HEK293T (cell line): ENCODE measurements around the gene LRRC75A.

Experiments
- CTCF ChIA-PET: fragments of 350-600 bp; formaldehyde crosslinking; extraction: SDS; loops from one replicate; lab custom pipeline; 2021; ENCODE audit warnings: antibody characterized with exemption, inconsistent platforms; lab: Yijun Ruan, JAX
- POLR2A ChIA-PET: fragments of 350-600 bp; formaldehyde crosslinking; extraction: SDS; loops from one replicate; lab custom pipeline; 2020; ENCODE audit warnings: antibody characterized with exemption, inconsistent platforms; lab: Yijun Ruan, JAX
- DNase-seq: peaks from one replicate; pipeline ENCODE4 v3.0.0; 2012; ENCODE audit warnings: mixed read lengths; ENCODE audit errors: extremely low spot score
- ARNT ChIP-seq: fragments of 450-650 bp; IDR thresholded peaks from 2 replicates; pipeline ENCODE4 v1.6.1; 2017; ENCODE audit warnings: mild to moderate bottlenecking
- BHLHE40 ChIP-seq: fragments of 450-650 bp; IDR thresholded peaks from 2 replicates; pipeline ENCODE4 v1.6.1; 2016; ENCODE audit warnings: mild to moderate bottlenecking, moderate library complexity, borderline replicate concordance
- CTBP1 ChIP-seq: fragments of 450-650 bp; IDR thresholded peaks from 2 replicates; pipeline ENCODE4 v1.6.1; 2016; ENCODE audit warnings: borderline replicate concordance
- ELF4 ChIP-seq: fragments of 450-650 bp; IDR thresholded peaks from 2 replicates; pipeline ENCODE4 v1.6.1; 2017; ENCODE audit warnings: antibody characterized with exemption
- FOXA1 ChIP-seq: fragments of 450-650 bp; IDR thresholded peaks from 2 replicates; pipeline ENCODE4 v1.6.1; 2016; ENCODE audit warnings: mild to moderate bottlenecking
- FOXK2 ChIP-seq: fragments of 450-650 bp; IDR thresholded peaks from 2 replicates; pipeline ENCODE4 v1.6.1; 2016; ENCODE audit warnings: mild to moderate bottlenecking
- FOXM1 ChIP-seq: fragments of 450-650 bp; IDR thresholded peaks from 2 replicates; pipeline ENCODE4 v1.6.1; 2017; ENCODE audit warnings: mild to moderate bottlenecking, borderline replicate concordance
- HDGF ChIP-seq: fragments of 450-650 bp; IDR thresholded peaks from 2 replicates; pipeline ENCODE4 v1.6.1; 2017; ENCODE audit warnings: antibody characterized with exemption, borderline replicate concordance
- L3MBTL2 ChIP-seq: fragments of 450-650 bp; conservative IDR thresholded peaks from 2 replicates; pipeline ENCODE4 v1.6.1; 2016; ENCODE audit warnings: mild to moderate bottlenecking
- LEF1 ChIP-seq: fragments of 450-650 bp; IDR thresholded peaks from 2 replicates; pipeline ENCODE4 v1.6.1; 2017; ENCODE audit warnings: mild to moderate bottlenecking, borderline replicate concordance
- NFRKB ChIP-seq: fragments of 450-650 bp; IDR thresholded peaks from 2 replicates; pipeline ENCODE4 v1.6.1; 2016; ENCODE audit warnings: mild to moderate bottlenecking, moderate library complexity
- PKNOX1 ChIP-seq: fragments of 450-650 bp; IDR thresholded peaks from 2 replicates; pipeline ENCODE4 v1.6.1; 2016
- SP1 ChIP-seq: fragments of 450-650 bp; IDR thresholded peaks from 2 replicates; pipeline ENCODE4 v1.6.1; 2017
- SUZ12 ChIP-seq: fragments of 450-650 bp; IDR thresholded peaks from 2 replicates; pipeline ENCODE4 v1.6.1; 2016; ENCODE audit warnings: mild to moderate bottlenecking
- TARDBP ChIP-seq: fragments of 450-650 bp; IDR thresholded peaks from 2 replicates; pipeline ENCODE4 v1.6.1; 2016
- ZNF384 ChIP-seq: fragments of 450-650 bp; IDR thresholded peaks from 2 replicates; pipeline ENCODE4 v1.6.1; 2016

The LRRC75A gene

DNA sequence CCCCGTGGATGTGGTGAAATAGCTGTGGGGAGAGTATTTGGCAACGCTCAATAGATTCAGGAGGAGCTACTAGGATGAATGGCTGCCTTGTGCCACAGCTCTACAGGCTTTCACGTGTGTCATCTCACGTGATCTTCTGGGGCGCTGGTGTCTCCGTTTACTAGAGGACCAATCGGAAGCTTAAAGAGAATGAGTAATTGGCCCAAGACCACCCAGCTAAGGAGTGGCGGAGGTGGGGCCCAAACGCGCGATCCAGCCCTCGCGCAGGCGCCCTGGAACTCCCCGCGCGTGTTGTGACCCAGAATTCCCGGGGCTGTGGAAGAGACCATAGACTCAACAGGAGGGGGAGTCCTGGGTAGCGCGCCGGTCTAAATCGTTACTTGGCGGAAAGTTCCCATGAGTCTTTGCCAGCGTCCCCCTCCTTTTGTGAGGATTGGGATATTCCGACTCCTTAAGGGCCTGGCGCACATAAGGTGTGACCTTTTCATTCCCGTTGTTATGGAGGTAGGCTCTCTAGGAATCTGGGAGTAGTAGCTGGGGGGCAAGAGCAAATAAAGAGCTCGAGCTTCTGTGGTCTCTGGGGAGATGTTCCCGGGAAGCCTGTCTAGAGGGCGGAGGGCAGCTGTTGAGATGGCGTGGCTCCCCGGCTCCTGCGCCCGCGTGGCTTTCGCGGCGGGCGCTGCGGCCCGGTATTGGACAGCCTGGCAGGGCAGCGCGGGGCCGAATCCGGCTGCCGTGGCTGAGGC, 53.3 kb downstream of the LRRC75A start:
- no peak for TF ChIP-seq LEF1
- TF ChIP-seq TARDBP = no peak
- TF ChIP-seq CTBP1 = no peak
- TF ChIP-seq FOXK2 = peak; percentile 21; the same call in 1 of the 2 replicates
- no peak for TF ChIP-seq ZNF384
- TF ChIP-seq ARNT = peak; percentile 59
- peak; percentile 91 for TF ChIP-seq ELF4
- TF ChIP-seq BHLHE40 = peak; percentile 79
- no peak for TF ChIP-seq HDGF
- TF ChIP-seq PKNOX1 = peak; percentile 98
- TF ChIP-seq FOXA1 = no peak
- no peak for TF ChIP-seq SP1
- peak; percentile 45; the same call in 1 of the 2 replicates for TF ChIP-seq L3MBTL2
- TF ChIP-seq NFRKB = no peak
- peak; percentile 83 for TF ChIP-seq FOXM1
- no peak for TF ChIP-seq SUZ12
- ChIA-PET CTCF (interaction anchor here (0.6 to 2.1 kb wide), 8 partner anchors 9 to 83 kb away, joined by 3 to 25 read pairs (median 4); no protein-coding TSS in a partner anchor), POLR2A (interaction anchor here (0.6 to 8.5 kb wide), 52 partner anchors 11 to 842 kb away, joined by 3 to 175 read pairs (median 5); partner anchors contain the start of genes CENPV, COPS3, LRRC75A and TRPV2)
- peak; percentile 98 for DNase-seq

GRCh38 chr17:16438173-16438556, 53.8 kb downstream of the LRRC75A start:
- ChIA-PET POLR2A (interaction anchor here (0.6 to 8.5 kb wide), 50 partner anchors 10 to 842 kb away, joined by 3 to 175 read pairs (median 6); partner anchors contain the start of genes CENPV, COPS3, LRRC75A and TRPV2), CTCF (interaction anchor here (0.6 to 2.1 kb wide), 7 partner anchors 9 to 83 kb away, joined by 3 to 25 read pairs (median 4); no protein-coding TSS in a partner anchor)
- TF ChIP-seq SUZ12 (no peak), PKNOX1 (no peak), BHLHE40 (no peak), NFRKB (peak; percentile 72; the same call in 1 of the 2 replicates), SP1 (no peak), ARNT (no peak), ELF4 (0 out of 2 replicates have a peak, but pooled peaks have one; percentile 31), HDGF (no peak), ZNF384 (no peak), TARDBP (no peak), FOXM1 (no peak), CTBP1 (no peak), FOXK2 (no peak), FOXA1 (no peak), L3MBTL2 (peak; percentile 89), LEF1 (no peak)
- DNase-seq = no peak

DNA sequence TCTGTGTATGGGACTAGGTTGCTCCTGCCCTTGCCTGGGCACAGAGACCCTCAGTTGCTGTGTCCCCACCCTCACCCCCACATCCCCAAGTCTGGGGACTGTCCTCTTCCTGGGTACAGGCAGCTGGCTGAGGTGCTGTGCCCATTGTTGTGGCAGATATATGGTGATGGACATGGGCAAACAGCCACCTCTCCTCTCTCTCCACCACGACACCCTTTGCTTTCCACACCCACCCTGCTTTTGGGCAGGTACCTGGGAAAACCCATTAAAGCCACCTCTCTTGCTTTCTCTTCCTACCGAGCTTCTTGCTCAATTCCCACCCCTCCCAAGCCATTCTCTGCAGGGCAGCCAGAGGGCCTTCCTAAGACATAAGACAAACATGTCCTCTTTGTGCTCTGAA, 54.9 kb downstream of the LRRC75A start:
- POLR2A ChIA-PET = interaction anchor here (2.1 to 8.5 kb wide), 4 partner anchors 9 to 71 kb away, joined by 7 to 175 read pairs (median 60); partner anchors contain the start of gene TRPV2
- CTCF ChIA-PET = interaction anchor here (1.2 kb wide), 1 partner anchor 9 kb away, joined by 3 read pairs; no protein-coding TSS in a partner anchor
- no peak for TF ChIP-seq SP1
- no peak for TF ChIP-seq TARDBP
- no peak for TF ChIP-seq PKNOX1
- TF ChIP-seq CTBP1 = no peak
- TF ChIP-seq L3MBTL2 = no peak
- no peak for TF ChIP-seq NFRKB
- TF ChIP-seq LEF1 = no peak
- no peak for TF ChIP-seq BHLHE40
- no peak for TF ChIP-seq SUZ12
- TF ChIP-seq HDGF = no peak
- DNase-seq = no peak

- TF ChIP-seq FOXA1 = no peak
- TF ChIP-seq ARNT = no peak
- TF ChIP-seq FOXK2 = no peak
- TF ChIP-seq SP1 = no peak
- no peak for TF ChIP-seq CTBP1
- TF ChIP-seq BHLHE40 = no peak
- TF ChIP-seq TARDBP = no peak
- no peak for TF ChIP-seq L3MBTL2
- no peak for TF ChIP-seq FOXM1
- TF ChIP-seq SUZ12 = no peak
- no peak for TF ChIP-seq HDGF
- no peak for TF ChIP-seq LEF1
- no peak for TF ChIP-seq ELF4
- TF ChIP-seq NFRKB = no peak
- TF ChIP-seq PKNOX1 = no peak
- TF ChIP-seq ZNF384 = no peak
- ChIA-PET POLR2A (interaction anchor here (0.6 to 8.5 kb wide), 4 partner anchors 8 to 221 kb away, joined by 4 to 175 read pairs (median 54); partner anchors contain the start of genes NCOR1 and TRPV2), CTCF (interaction anchor here (0.6 to 1.2 kb wide), 2 partner anchors 8 to 229 kb away, joined by 3 to 4 read pairs; no protein-coding TSS in a partner anchor)
- no peak for DNase-seq
These were observed 55.8 kb downstream of the LRRC75A start for GRCh38 chr17:16435925-16436886.
